HepG2 (cell line): ENCODE results near the gene SEPTIN10. TPM values are rescaled to one million over a fixed set of nuclear protein-coding genes. Genes with fewer than 3 reads are reported as not detected.
A peak's percentile ranks its signal among the peaks of the same experiment; 100 is the strongest.

Experiments
- BATF2 ChIP-seq: sonication (generic); formaldehyde crosslinking; IDR thresholded peaks from 2 replicates; pipeline ENCODE4 v1.8.0; 2022; ENCODE audit warnings: mild to moderate bottlenecking, missing genetic modification reagents, moderate library complexity
- CAMTA2 ChIP-seq: sonication (generic); formaldehyde crosslinking; IDR thresholded peaks from 2 replicates; pipeline ENCODE4 v1.4.0; 2020; ENCODE audit warnings: mild to moderate bottlenecking, missing genetic modification reagents, borderline replicate concordance
- CC2D1A ChIP-seq: sonication (generic); formaldehyde crosslinking; IDR thresholded peaks from 2 replicates; pipeline ENCODE4 v1.8.1; 2023; ENCODE audit warnings: mild to moderate bottlenecking, missing genetic modification reagents
- FOXO1 ChIP-seq: sonication (generic); formaldehyde crosslinking; IDR thresholded peaks from 2 replicates; pipeline ENCODE4 v1.4.0; 2020; ENCODE audit warnings: missing genetic modification reagents
- GMEB1 ChIP-seq: sonication (generic); formaldehyde crosslinking; IDR thresholded peaks from 2 replicates; pipeline ENCODE4 v1.5.1; 2020; ENCODE audit warnings: missing genetic modification reagents, mild to moderate bottlenecking, borderline replicate concordance
- IRX3 ChIP-seq: sonication (generic); formaldehyde crosslinking; IDR thresholded peaks from 2 replicates; pipeline ENCODE4 v1.8.1; 2023; ENCODE audit warnings: mild to moderate bottlenecking, low read depth, missing genetic modification reagents, borderline replicate concordance
- KDM2A ChIP-seq: sonication (generic); formaldehyde crosslinking; IDR thresholded peaks from 2 replicates; pipeline ENCODE4 v1.4.0; 2020; ENCODE audit warnings: low read depth, missing genetic modification reagents, borderline replicate concordance
- MIER2 ChIP-seq: IDR thresholded peaks from 2 replicates; pipeline ENCODE4 v1.6.1; 2016; ENCODE audit warnings: missing biosample characterization, missing genetic modification reagents
- NR1H2 ChIP-seq: sonication (generic); formaldehyde crosslinking; IDR thresholded peaks from 2 replicates; pipeline ENCODE4 v1.8.1; 2022; ENCODE audit warnings: low read depth, missing genetic modification reagents, borderline replicate concordance
- NR2F6 ChIP-seq, 2 experiments: IDR thresholded peaks; 2 replicates each; pipeline ENCODE4 v1.6.1; 2016; ENCODE audit warnings: antibody characterized with exemption in 1 of 2, mild to moderate bottlenecking in 1 of 2
- PPARG ChIP-seq: conservative IDR thresholded peaks from 2 replicates; pipeline ENCODE4 v1.6.1; 2016; ENCODE audit warnings: missing biosample characterization, missing genetic modification reagents
- PRDM15 ChIP-seq: sonication (generic); formaldehyde crosslinking; IDR thresholded peaks from 2 replicates; pipeline ENCODE4 v1.4.0; 2020; ENCODE audit warnings: missing genetic modification reagents
- ZNF225 ChIP-seq: sonication (generic); formaldehyde crosslinking; IDR thresholded peaks from 2 replicates; pipeline ENCODE4 v1.4.0; 2020; ENCODE audit warnings: mild to moderate bottlenecking, missing genetic modification reagents
- ZNF576 ChIP-seq: sonication (generic); formaldehyde crosslinking; IDR thresholded peaks from 2 replicates; pipeline ENCODE4 v1.4.0; 2020; ENCODE audit warnings: mild to moderate bottlenecking, missing genetic modification reagents
- polyA plus RNA-seq, 8 experiments: library from polyadenylated mRNA; depleted of rRNA in 3 of 8; stranded (reverse) in 7 of 8; unstranded in 1 of 8; fragments of >200 nt; fragmentation: Illumina TruSeq in 4 of 8; extraction: Trizol in 4 of 8; gene quantifications; 2 replicates each; pipeline versions ENCODE4 v1.2.1 to v1.2.3, GENCODE V29; 2011 to 2016; ENCODE audit warnings: low read depth in 4 of 8, missing spikeins in 1 of 8, mixed read lengths in 1 of 8; ENCODE audit not compliant: insufficient read depth in 1 of 8
- total RNA-seq, 5 experiments: library from RNA; depleted of rRNA; stranded (reverse); fragments of >200 nt; fragmentation: Illumina TruSeq; extraction: Trizol; gene quantifications; 2 replicates each; pipeline ENCODE4 v1.2.3, GENCODE V29; 2016; ENCODE audit warnings: low read depth in 1 of 5
- TF ChIP-seq, protein P1 (sequence below): sonication (generic); formaldehyde crosslinking; IDR thresholded peaks from 2 replicates; pipeline ENCODE4 v1.8.0; 2022; ENCODE audit warnings: mild to moderate bottlenecking, missing genetic modification reagents, moderate library complexity
- TF ChIP-seq, protein P2 (sequence below): sonication (generic); formaldehyde crosslinking; IDR thresholded peaks from 2 replicates; pipeline ENCODE4 v1.8.1; 2022; ENCODE audit warnings: low read depth, mild to moderate bottlenecking, missing genetic modification reagents

The SEPTIN10 gene
- total and polyA plus RNA-seq, 2 of the 13 experiments (the other 11 are each of a cell fraction or from before 2014, with no cell fraction given), result 45.8 to 67.5 TPM

- TF ChIP-seq, protein P1, sequence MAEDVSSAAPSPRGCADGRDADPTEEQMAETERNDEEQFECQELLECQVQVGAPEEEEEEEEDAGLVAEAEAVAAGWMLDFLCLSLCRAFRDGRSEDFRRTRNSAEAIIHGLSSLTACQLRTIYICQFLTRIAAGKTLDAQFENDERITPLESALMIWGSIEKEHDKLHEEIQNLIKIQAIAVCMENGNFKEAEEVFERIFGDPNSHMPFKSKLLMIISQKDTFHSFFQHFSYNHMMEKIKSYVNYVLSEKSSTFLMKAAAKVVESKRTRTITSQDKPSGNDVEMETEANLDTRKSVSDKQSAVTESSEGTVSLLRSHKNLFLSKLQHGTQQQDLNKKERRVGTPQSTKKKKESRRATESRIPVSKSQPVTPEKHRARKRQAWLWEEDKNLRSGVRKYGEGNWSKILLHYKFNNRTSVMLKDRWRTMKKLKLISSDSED (CRISPR knock-in tag), result 0 out of 2 replicates have a peak, but pooled peaks have one; percentile 28
- 0 out of 2 replicates have a peak, but pooled peaks have one; percentile 22 for TF ChIP-seq GMEB1
- TF ChIP-seq IRX3 (CRISPR knock-in tag), result 0 out of 2 replicates have a peak, but pooled peaks have one; percentile 2
- 0 out of 2 replicates have a peak, but pooled peaks have one; percentile 20 for TF ChIP-seq ZNF225 (CRISPR knock-in tag)
- peak; percentile 87 for TF ChIP-seq KDM2A (CRISPR knock-in tag)
- peak; percentile 27; the same call in 1 of the 2 replicates for TF ChIP-seq PPARG (CRISPR knock-in tag)
- TF ChIP-seq FOXO1 (CRISPR knock-in tag), result peak; percentile 84
- TF ChIP-seq CAMTA2 (CRISPR knock-in tag), result peak; percentile 88
- TF ChIP-seq NR1H2, result peak; percentile 9; the same call in 1 of the 2 replicates
- TF ChIP-seq PRDM15 (CRISPR knock-in tag), result no peak
- TF ChIP-seq, protein P2, sequence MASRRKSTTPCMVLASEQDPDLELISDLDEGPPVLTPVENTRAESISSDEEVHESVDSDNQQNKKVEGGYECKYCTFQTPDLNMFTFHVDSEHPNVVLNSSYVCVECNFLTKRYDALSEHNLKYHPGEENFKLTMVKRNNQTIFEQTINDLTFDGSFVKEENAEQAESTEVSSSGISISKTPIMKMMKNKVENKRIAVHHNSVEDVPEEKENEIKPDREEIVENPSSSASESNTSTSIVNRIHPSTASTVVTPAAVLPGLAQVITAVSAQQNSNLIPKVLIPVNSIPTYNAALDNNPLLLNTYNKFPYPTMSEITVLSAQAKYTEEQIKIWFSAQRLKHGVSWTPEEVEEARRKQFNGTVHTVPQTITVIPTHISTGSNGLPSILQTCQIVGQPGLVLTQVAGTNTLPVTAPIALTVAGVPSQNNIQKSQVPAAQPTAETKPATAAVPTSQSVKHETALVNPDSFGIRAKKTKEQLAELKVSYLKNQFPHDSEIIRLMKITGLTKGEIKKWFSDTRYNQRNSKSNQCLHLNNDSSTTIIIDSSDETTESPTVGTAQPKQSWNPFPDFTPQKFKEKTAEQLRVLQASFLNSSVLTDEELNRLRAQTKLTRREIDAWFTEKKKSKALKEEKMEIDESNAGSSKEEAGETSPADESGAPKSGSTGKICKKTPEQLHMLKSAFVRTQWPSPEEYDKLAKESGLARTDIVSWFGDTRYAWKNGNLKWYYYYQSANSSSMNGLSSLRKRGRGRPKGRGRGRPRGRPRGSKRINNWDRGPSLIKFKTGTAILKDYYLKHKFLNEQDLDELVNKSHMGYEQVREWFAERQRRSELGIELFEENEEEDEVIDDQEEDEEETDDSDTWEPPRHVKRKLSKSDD (CRISPR knock-in tag), result no peak
- TF ChIP-seq MIER2 (CRISPR knock-in tag), result peak; percentile 65; the same call in 1 of the 2 replicates
- TF ChIP-seq BATF2, result no peak
- no peak for TF ChIP-seq NR2F6 (IDR thresholded peaks at IDR 0.05)
- TF ChIP-seq NR2F6 (CRISPR knock-in tag; IDR thresholded peaks at IDR 0.05), result peak; percentile 69; the same call in 1 of the 2 replicates
- 0 out of 2 replicates have a peak, but pooled peaks have one; percentile 86 for TF ChIP-seq ZNF576 (CRISPR knock-in tag)
- 0 out of 2 replicates have a peak, but pooled peaks have one; percentile 90 for TF ChIP-seq CC2D1A (CRISPR knock-in tag)
Measured at GRCh38 chr2:109516445-109517117, 97.2 kb downstream of the SEPTIN10 start (continued).
